Uterus (tissue), 4 donors: Measurements from ENCODE around the gene TM9SF2. TPM values are rescaled to one million over a fixed set of nuclear protein-coding genes. Genes with fewer than 3 reads are reported as not detected.

Experiments used
- DNase-seq, 2 donors: peaks; one replicate each; pipeline ENCODE4 v3.0.0-alpha.2; 2019 to 2020
- H3K27ac ChIP-seq, 2 donors: fragments of 200-600 bp; sonication (generic); 1 replicate in 1 of 2; 2 replicates in 1 of 2; pipeline ENCODE4 v1.5.1; 2016 to 2018
- H3K27me3 ChIP-seq, 2 donors: fragments of 200-600 bp; sonication (generic); one replicate each; pipeline ENCODE4 v1.5.1; 2018 to 2019; ENCODE audit warnings: control low read depth in 1 of 2
- H3K36me3 ChIP-seq, 2 donors: fragments of 200-600 bp; sonication (generic); one replicate each; pipeline ENCODE4 v1.5.1; 2019; ENCODE audit warnings: control low read depth in 1 of 2
- H3K4me1 ChIP-seq, 2 donors: fragments of 200-600 bp; sonication (generic); one replicate each; pipeline ENCODE4 v1.5.1; 2018 to 2019; ENCODE audit warnings: control low read depth in 1 of 2
- H3K4me3 ChIP-seq, 2 donors: fragments of 200-600 bp; sonication (generic); 1 replicate in 1 of 2; 2 replicates in 1 of 2; pipeline ENCODE4 v1.5.1; 2018 to 2019; ENCODE audit warnings: mild to moderate bottlenecking in 1 of 2
- H3K9me3 ChIP-seq, 2 donors: fragments of 200-600 bp; sonication (generic); one replicate each; pipeline ENCODE4 v1.5.1; 2019; ENCODE audit warnings: control low read depth in 1 of 2
- POLR2A ChIP-seq, 2 donors: fragments of 450-650 bp; IDR thresholded peaks; one replicate each; pipeline ENCODE4 v1.6.1; 2016; ENCODE audit warnings: antibody characterized with exemption in 2 of 2, mild to moderate bottlenecking in 1 of 2, moderate library complexity in 1 of 2
- intact Hi-C: fragments of 100-400 bp; cut with DNase I; formaldehyde crosslinking; loops from one replicate; pipeline ENCODE4 v1.15.1; 2023; ENCODE audit warnings: low total_unique reads
- total RNA-seq, 4 donors: library from RNA; depleted of rRNA in 3 of 4; stranded (reverse); fragments of >200 nt in 3 of 4; gene quantifications; one replicate each; pipeline versions ENCODE4 v1.1.0 to v1.2.4, GENCODE V29; 2014 to 2023
- TF ChIP-seq, protein P1 (sequence below), 4 experiments: fragments of 200-600 bp in 2 of 4; fragments of 450-650 bp in 2 of 4; sonication (generic) in 2 of 4; IDR thresholded peaks; one replicate each; pipeline ENCODE4 v1.5.1; 2016 to 2019; ENCODE audit warnings: antibody characterized with exemption in 4 of 4, mild to moderate bottlenecking in 2 of 4, moderate library complexity in 1 of 4
- donor health status: DM: yes; HTN: yes; CAD: no.

Gene TM9SF2
- total RNA-seq, 4 donors from 2014 or later: 70.9 to 219 (median 99.9) TPM

DNA sequence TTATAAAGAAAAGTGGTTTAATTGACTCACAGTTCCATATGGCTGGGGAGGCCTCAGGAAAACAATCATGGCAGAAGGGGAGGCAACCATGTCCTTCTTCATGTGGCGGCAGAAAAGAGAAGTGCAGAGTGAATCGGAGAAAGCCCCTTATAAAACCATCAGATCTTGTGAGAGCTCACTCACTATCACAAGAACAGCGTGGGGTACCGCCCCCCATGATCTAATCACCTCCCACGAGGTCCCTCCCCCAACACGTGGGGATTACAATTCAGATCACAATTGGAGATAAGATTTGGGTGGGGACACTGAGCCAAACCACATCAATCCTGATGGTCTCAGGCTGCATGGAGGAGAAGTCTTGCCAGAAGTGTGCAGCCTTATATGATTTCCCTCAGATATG is 26.0 kb downstream of the TM9SF2 start:
- Histone ChIP-seq H3K36me3 (no peaks in the 10 kb centered on the region), H3K9me3 (no peaks in the 10 kb centered on the region), H3K27me3 (no peaks in the 10 kb centered on the region), H3K4me1 (no peaks in the 10 kb centered on the region), H3K27ac (no peak overlapping the region), H3K4me3 (no peak overlapping the region)
- DNase-seq: no peak
- TF ChIP-seq POLR2A (IDR thresholded peaks at IDR 0.05): no peak
- TF ChIP-seq, protein P1, sequence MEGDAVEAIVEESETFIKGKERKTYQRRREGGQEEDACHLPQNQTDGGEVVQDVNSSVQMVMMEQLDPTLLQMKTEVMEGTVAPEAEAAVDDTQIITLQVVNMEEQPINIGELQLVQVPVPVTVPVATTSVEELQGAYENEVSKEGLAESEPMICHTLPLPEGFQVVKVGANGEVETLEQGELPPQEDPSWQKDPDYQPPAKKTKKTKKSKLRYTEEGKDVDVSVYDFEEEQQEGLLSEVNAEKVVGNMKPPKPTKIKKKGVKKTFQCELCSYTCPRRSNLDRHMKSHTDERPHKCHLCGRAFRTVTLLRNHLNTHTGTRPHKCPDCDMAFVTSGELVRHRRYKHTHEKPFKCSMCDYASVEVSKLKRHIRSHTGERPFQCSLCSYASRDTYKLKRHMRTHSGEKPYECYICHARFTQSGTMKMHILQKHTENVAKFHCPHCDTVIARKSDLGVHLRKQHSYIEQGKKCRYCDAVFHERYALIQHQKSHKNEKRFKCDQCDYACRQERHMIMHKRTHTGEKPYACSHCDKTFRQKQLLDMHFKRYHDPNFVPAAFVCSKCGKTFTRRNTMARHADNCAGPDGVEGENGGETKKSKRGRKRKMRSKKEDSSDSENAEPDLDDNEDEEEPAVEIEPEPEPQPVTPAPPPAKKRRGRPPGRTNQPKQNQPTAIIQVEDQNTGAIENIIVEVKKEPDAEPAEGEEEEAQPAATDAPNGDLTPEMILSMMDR (IDR thresholded peaks at IDR 0.05): no peak
- intact Hi-C loops: no loop called here

DNA sequence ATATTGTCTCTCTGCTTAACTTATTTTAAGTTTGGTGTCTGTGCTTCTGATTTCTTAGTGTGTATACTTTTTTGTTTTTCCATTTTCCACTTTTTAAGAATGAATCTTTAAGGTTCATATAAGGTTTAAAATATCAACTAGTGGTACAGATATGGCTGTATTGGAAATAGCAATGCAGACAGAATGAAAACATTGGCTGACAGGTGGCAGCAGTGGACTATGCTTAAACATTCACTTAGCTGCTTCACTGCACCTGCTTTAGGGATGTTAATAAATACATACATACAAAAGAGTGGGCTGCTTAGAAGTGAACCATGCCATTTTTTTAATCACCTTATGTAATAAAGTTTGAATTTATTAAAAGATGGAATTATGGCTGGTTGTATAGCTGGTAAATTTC is 27.3 kb downstream of the TM9SF2 start:
- H3K27ac ChIP-seq: no peak overlapping the region
- H3K4me3 ChIP-seq: no peak overlapping the region
- no peaks in the 10 kb centered on the region for H3K4me1 ChIP-seq
- no peaks in the 10 kb centered on the region for H3K9me3 ChIP-seq
- no peaks in the 10 kb centered on the region for H3K27me3 ChIP-seq
- peaks cover 0 to 1% of the 10 kb centered on the region in 2 donors for H3K36me3 ChIP-seq
- no peak for TF ChIP-seq POLR2A (IDR thresholded peaks at IDR 0.05)
- TF ChIP-seq, protein P1 (IDR thresholded peaks at IDR 0.05): no peak
- intact Hi-C loops: no loop called here
- DNase-seq: no peak

DNA sequence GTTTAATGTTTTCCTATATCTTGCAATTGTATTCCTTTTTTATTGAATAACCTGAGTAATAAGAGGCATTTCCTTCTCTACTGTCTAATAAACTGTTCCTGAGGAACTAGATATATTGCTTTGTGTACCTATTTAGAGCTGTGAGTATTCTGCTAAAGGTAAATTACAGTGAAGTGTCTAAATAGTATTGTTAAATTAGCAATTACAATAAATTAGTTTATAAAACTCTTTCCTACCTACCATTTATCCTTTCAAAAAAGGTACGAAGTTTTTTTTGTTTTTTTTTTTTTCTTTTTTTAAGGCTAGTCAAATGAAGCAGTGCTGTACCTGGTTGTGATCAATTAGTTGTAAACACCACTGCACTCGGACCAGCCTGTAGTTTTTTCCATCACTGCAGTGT is 34.8 kb downstream of the TM9SF2 start:
- TF ChIP-seq POLR2A (IDR thresholded peaks at IDR 0.05): no peak
- TF ChIP-seq, protein P1 (IDR thresholded peaks at IDR 0.05): no peak
- Histone ChIP-seq H3K27me3 (no peaks in the 10 kb centered on the region), H3K4me1 (no peaks in the 10 kb centered on the region), H3K27ac (no peak overlapping the region), H3K9me3 (no peaks in the 10 kb centered on the region), H3K4me3 (no peak overlapping the region), H3K36me3 (peaks cover 0 to 1% of the 10 kb centered on the region in 2 donors)
- intact Hi-C loops: no loop called here
- no peak for DNase-seq

DNA sequence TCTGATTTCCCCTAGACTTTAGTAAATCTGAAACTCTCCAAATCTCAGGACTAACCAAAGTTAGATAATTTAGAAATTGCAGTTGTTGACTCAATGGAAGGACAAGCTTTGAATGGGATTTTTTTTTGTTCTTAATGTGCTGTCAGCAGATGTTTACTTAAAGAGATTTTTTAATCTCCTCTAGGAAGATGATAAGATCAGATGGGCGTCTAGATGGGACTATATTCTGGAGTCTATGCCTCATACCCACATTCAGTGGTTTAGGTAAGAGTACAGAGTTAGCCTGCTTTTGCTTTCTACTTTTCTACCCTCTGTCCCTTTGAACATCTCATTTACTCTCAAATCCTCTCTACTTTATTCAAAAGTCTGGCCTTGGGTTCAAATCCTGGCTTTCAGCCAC is 39.3 kb downstream of the TM9SF2 start:
- no peak for DNase-seq
- H3K27ac ChIP-seq: no peak overlapping the region
- intact Hi-C loops: no loop called here
- H3K4me3 ChIP-seq: no peak overlapping the region
- H3K36me3 ChIP-seq: no peaks in the 10 kb centered on the region
- H3K4me1 ChIP-seq: no peaks in the 10 kb centered on the region
- no peak for TF ChIP-seq POLR2A (IDR thresholded peaks at IDR 0.05)
- TF ChIP-seq, protein P1 (IDR thresholded peaks at IDR 0.05): no peak
- no peaks in the 10 kb centered on the region for H3K27me3 ChIP-seq
- H3K9me3 ChIP-seq: no peaks in the 10 kb centered on the region

DNA sequence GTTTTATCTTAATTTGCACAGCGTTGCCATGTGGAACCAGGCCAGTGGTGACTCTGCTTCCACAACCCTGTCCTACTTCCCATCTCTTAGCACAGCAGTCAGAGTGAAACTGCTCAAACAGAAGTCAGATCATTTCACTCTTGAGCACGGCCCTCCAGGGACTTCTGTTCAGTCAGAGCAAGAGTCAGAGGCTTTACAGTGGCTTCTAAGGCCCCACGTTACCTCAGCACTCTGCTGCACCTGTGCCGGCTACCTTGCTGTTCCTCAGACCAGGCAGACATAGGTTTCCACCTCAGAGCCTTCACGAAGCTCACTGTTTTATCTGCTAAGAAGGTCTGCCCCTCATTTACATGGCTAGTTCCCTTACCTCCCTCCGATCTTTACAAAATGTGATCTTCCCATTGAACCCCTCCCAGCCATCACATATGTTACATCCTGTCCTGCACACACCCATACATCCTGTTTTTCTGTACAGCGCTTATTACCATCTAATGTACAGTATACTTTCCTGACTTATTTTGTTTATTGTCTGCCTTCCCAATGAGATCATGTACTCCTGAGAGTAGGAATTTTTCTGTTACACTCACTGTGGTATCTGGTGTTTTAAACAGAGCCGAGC is 41.6 kb downstream of the TM9SF2 start:
- Histone ChIP-seq H3K9me3 (no peaks in the 10 kb centered on the region), H3K4me3 (no peak overlapping the region), H3K4me1 (no peaks in the 10 kb centered on the region), H3K27me3 (no peaks in the 10 kb centered on the region), H3K27ac (no peak overlapping the region), H3K36me3 (no peaks in the 10 kb centered on the region)
- TF ChIP-seq, protein P1 (IDR thresholded peaks at IDR 0.05): no peak
- no peak for TF ChIP-seq POLR2A (IDR thresholded peaks at IDR 0.05)
- DNase-seq: no peak
- intact Hi-C loops: no loop called here
